Adrenal gland (tissue), 12 donors: ENCODE measurements around the gene HNRNPC. TPM values are rescaled to one million over a fixed set of nuclear protein-coding genes. Genes with fewer than 3 reads are reported as not detected.
"Not testable (repeated sequence)": the region's sequence is repeated elsewhere in the genome, so short reads cannot be mapped to it uniquely, and the experiment has no call there.

ENCODE experiments used
- DNase-seq, 7 donors: peaks; one replicate each; pipeline ENCODE4 v3.0.0-alpha.2; 2019 to 2020
- H3K27ac ChIP-seq, 5 donors: fragments of 200-600 bp; sonication (generic) in 4 of 5; 1 replicate in 3 of 5; 2 replicates in 2 of 5; pipeline versions ENCODE4 v1.5.1 to v1.8.0; 2016 to 2020; ENCODE audit warnings: mild to moderate bottlenecking in 1 of 5
- H3K27me3 ChIP-seq: fragments of 200-600 bp; 2 replicates; pipeline ENCODE4 v1.8.0; 2021
- H3K36me3 ChIP-seq, 2 donors: fragments of 200-600 bp; replicated peaks in 1 of 2; 1 replicate in 1 of 2; 2 replicates in 1 of 2; pipeline versions ENCODE4 v1.5.1 to v1.8.0; 2018 to 2022
- H3K4me1 ChIP-seq, 2 donors: fragments of 200-600 bp; replicated peaks in 1 of 2; 1 replicate in 1 of 2; 2 replicates in 1 of 2; pipeline versions ENCODE4 v1.5.1 to v1.8.0; 2018 to 2021
- H3K4me3 ChIP-seq, 4 donors: fragments of 200-600 bp; sonication (generic) in 3 of 4; one replicate each; pipeline ENCODE4 v1.5.1; 2016 to 2018
- H3K9me3 ChIP-seq, 3 donors: fragments of 200-600 bp; sonication (generic) in 1 of 3; replicated peaks in 1 of 3; 1 replicate in 2 of 3; 2 replicates in 1 of 3; pipeline versions ENCODE4 v1.5.1 to v1.8.0; 2016 to 2021
- CTCF ChIP-seq, 6 experiments: fragments of 450-650 bp in 4 of 6; fragments of 200-600 bp in 2 of 6; sonication (generic) in 1 of 6; IDR thresholded peaks; 1 replicate in 5 of 6; 2 replicates in 1 of 6; pipeline versions ENCODE4 v1.5.1 to v1.8.0; 2016 to 2021; ENCODE audit warnings: antibody characterized with exemption in 6 of 6, mild to moderate bottlenecking in 2 of 6, moderate library complexity in 1 of 6
- POLR2A ChIP-seq, 2 donors: fragments of 450-650 bp; IDR thresholded peaks; one replicate each; pipeline ENCODE4 v1.6.1; 2017; ENCODE audit warnings: antibody characterized with exemption in 2 of 2, mild to moderate bottlenecking in 2 of 2, moderate library complexity in 1 of 2
- WGBS, 4 donors: extraction: QIAGEN DNeasy Blood & Tissue Kit in 2 of 4; methylation state at CpG; one replicate each; pipeline versions ENCODE4 v1.1.5 to v1.1.7; 2013 to 2017; 5-methylcytosine and 5-hydroxymethylcytosine counted together
- intact Hi-C, 2 donors: fragments of 100-400 bp; cut with DNase I; formaldehyde crosslinking; loops; one replicate each; pipeline versions ENCODE4 v1.14.1 to v1.15.0; 2022 to 2023
- polyA plus RNA-seq, 3 donors: library from polyadenylated mRNA; stranded (reverse); fragments of 200-250 nt in 2 of 3; fragments of 350-450 nt in 1 of 3; fragmentation: Illumina TruSeq in 1 of 3; extraction: RNeasy Lipid Tissue Mini Kit (QIAGEN cat#74804) in 1 of 3; gene quantifications; one replicate each; pipeline ENCODE4 v1.2.3, GENCODE V29; 2013 to 2014
- total RNA-seq, 9 donors: library from RNA; depleted of rRNA in 4 of 9; stranded (reverse); fragments of >200 nt in 4 of 9; fragments of 120-200 nt in 1 of 9; fragmentation: NEBNext Ultra II Directional in 1 of 9; extraction: Animal tissue kit (Norgen Biotek cat#: 25700) in 1 of 9; gene quantifications; one replicate each; pipeline versions ENCODE4 v1.1.0 to v1.2.4, GENCODE V29; 2013 to 2023
- donor health status: healthy with polysubstance abuse.
- donor health status: Bipolar disorder and iron deficiency.
- donor health status: DM: yes; HTN: yes; CAD: no.
- donor health status: DM: no; HTN: no; CAD: no.
- donor health status: DM: no; HTN: no; CAD: no.
- donor health status: DM: yes; HTN: yes; CAD: no.

The HNRNPC gene
- total and polyA plus RNA-seq, 12 donors, result 399 to 905 (median 531) TPM

- no peak for DNase-seq
- WGBS, 4 donors, result 78 to 87% (median 84%) methylated on average over 10 of the region's 10 CpGs
- TF ChIP-seq CTCF (IDR thresholded peaks at IDR 0.05), result no peak
- TF ChIP-seq POLR2A (IDR thresholded peaks at IDR 0.05), result no peak
- intact Hi-C loops, result no loop called here
- H3K9me3 ChIP-seq, result no peaks in the 10 kb centered on the region
- H3K4me1 ChIP-seq, result peaks cover 47 to 82% of the 10 kb centered on the region in 2 donors
- no peaks in the 10 kb centered on the region for H3K27me3 ChIP-seq
- no peak overlapping the region for H3K4me3 ChIP-seq
- peaks cover 0 to 67% of the 10 kb centered on the region in 2 donors for H3K36me3 ChIP-seq
- H3K27ac ChIP-seq, result peak overlapping the region in 1 of 5 donors; percentile 29
Observed at GRCh38 chr14:21258005-21258888, 11.0 kb downstream of the HNRNPC start.

- H3K4me3 ChIP-seq, result no peak overlapping the region
- peak in 5 of 7 donors; percentile 50 to 73 (median 63) for DNase-seq
- 28 to 34% (median 31%) methylated on average over 7 of the region's 7 CpGs for whole genome bisulfite sequencing, 4 donors
- H3K27me3 ChIP-seq, result no peaks in the 10 kb centered on the region
- peaks cover 0 to 72% of the 10 kb centered on the region in 2 donors for H3K36me3 ChIP-seq
- intact Hi-C loops, result no loop called here
- H3K4me1 ChIP-seq, result peaks cover 40 to 77% of the 10 kb centered on the region in 2 donors
- H3K27ac ChIP-seq, result peak overlapping the region in 1 of 5 donors; percentile 29
- no peak for TF ChIP-seq CTCF (IDR thresholded peaks at IDR 0.05)
- H3K9me3 ChIP-seq, result no peaks in the 10 kb centered on the region
Observed at GRCh38 chr14:21257394-21257909, 11.8 kb downstream of the HNRNPC start.

DNA sequence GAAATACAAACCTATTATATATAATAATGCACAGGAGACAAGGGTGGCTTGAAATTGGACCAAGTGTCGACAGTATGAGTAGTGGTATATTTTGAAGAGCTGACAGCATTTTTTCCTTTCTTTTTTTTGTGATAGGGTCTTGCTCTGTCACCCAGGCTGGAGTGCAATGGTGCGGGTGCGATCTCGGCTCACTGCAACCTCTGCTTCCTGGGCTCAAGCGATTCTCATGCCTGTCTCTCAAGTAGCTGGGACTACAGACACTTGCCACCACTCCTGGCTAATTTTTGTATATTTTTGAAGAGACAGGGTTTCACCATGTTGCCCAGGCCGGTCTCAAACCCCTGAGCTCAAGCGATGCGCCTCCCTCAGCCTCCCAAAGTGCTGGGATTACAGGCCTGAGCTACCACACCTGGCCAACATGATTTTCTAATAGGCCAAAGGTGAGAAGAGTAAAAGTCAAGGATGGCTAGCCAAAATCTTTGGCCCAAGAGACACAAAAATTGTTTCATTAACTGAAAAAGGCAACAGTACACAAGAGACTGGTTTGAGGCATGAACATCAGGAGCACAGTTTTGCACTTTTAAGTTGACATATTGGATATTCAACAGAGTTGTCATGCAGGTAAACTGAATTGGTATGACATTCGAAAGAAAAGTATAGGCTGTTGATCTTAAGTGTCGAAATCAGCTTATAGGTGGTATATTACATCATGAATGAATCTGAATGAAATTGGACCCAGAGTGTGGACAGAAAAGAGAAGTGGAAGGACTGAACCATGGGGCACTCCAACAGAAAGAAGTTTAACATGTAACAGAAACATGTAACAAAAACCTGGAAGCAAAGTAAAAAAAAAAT is 12.5 kb downstream of the HNRNPC start:
- TF ChIP-seq CTCF (IDR thresholded peaks at IDR 0.05) (no peak), POLR2A (IDR thresholded peaks at IDR 0.05) (no peak)
- no peak for DNase-seq
- Histone ChIP-seq H3K36me3 (peaks cover 0 to 70% of the 10 kb centered on the region in 2 donors), H3K9me3 (no peaks in the 10 kb centered on the region), H3K27me3 (no peaks in the 10 kb centered on the region), H3K4me3 (no peak overlapping the region), H3K4me1 (peaks cover 33 to 76% of the 10 kb centered on the region in 2 donors), H3K27ac (peak overlapping the region in 3 of 5 donors; percentile 1 to 39 (median 29))
- intact Hi-C loops, result no loop called here
- WGBS, 4 donors, result 87 to 94% (median 89%) methylated on average over 10 of the region's 10 CpGs

DNA sequence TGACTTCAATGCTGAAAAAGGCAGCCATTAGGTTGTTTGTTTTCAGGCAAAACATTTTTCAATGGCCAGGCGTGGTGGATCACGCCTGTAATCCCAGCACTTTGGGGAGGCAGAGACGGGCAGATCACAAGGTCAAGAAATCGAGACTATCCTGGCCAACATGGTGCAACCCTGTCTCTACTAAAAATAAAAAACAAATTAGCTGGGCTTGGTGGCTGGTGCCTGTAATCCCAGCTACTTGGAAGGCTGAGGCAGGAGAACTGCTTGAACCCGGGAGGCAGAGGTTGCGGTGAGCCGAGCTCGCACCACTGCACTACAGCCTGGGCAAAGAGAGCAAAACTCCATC is 13.2 kb downstream of the HNRNPC start:
- H3K9me3 ChIP-seq, intact Hi-C loops, H3K4me3 ChIP-seq, H3K27me3 ChIP-seq, DNase-seq: not testable (repeated sequence)
- H3K36me3 ChIP-seq, result peaks cover 0 to 70% of the 10 kb centered on the region in 2 donors
- WGBS, 4 donors, result 74 to 84% (median 79%) methylated on average over 8 of the region's 8 CpGs
- H3K4me1 ChIP-seq, result peaks cover 29 to 69% of the 10 kb centered on the region in 2 donors
- H3K27ac ChIP-seq, result peak overlapping the region in 3 of 5 donors; percentile 7 to 41 (median 39)
